Mesenchymal stem cell (in vitro differentiated cells and primary cell): ENCODE results near the gene KLF12.

ENCODE experiments used
- DNase-seq: peaks from one replicate; pipeline ENCODE4 v3.0.0-alpha.2; 2013
- H2AFZ ChIP-seq: one replicate; pipeline ENCODE4 v1.6.1; 2013; ENCODE audit warnings: low read depth, mild to moderate bottlenecking, control low read depth, inconsistent platforms, low read length, moderate library complexity
- H2AK5ac ChIP-seq: 2 replicates; pipeline ENCODE4 v1.6.1; 2013; ENCODE audit warnings: low read length, moderate library complexity, mild to moderate bottlenecking, inconsistent platforms; ENCODE audit not compliant: severe bottlenecking
- H2BK120ac ChIP-seq: one replicate; pipeline ENCODE4 v1.6.1; 2013; ENCODE audit warnings: low read depth, mild to moderate bottlenecking, inconsistent platforms, low read length, moderate library complexity
- H2BK12ac ChIP-seq, 2 experiments: one replicate each; pipeline ENCODE4 v1.6.1; 2013; ENCODE audit warnings: inconsistent platforms in 2 of 2, low read length in 2 of 2, mild to moderate bottlenecking in 2 of 2, moderate library complexity in 2 of 2, control low read depth in 1 of 2
- H2BK15ac ChIP-seq: one replicate; pipeline ENCODE4 v1.6.1; 2013; ENCODE audit warnings: mild to moderate bottlenecking, low read depth, inconsistent platforms; ENCODE audit not compliant: poor library complexity, severe bottlenecking
- H2BK5ac ChIP-seq: 2 replicates; pipeline ENCODE4 v1.6.1; 2013; ENCODE audit warnings: low read depth, mild to moderate bottlenecking, low read length, control low read depth, inconsistent platforms; ENCODE audit not compliant: poor library complexity, severe bottlenecking
- H3K14ac ChIP-seq, 2 experiments: one replicate each; pipeline ENCODE4 v1.6.1; 2013; ENCODE audit warnings: inconsistent platforms in 2 of 2, low read length in 2 of 2, control low read depth in 1 of 2, mild to moderate bottlenecking in 1 of 2, moderate library complexity in 1 of 2
- H3K18ac ChIP-seq, 2 experiments: one replicate each; pipeline ENCODE4 v1.6.1; 2013; ENCODE audit warnings: inconsistent platforms in 2 of 2, low read length in 2 of 2, control low read depth in 1 of 2, low read depth in 1 of 2, mild to moderate bottlenecking in 1 of 2
- H3K23ac ChIP-seq, 2 experiments: one replicate each; pipeline ENCODE4 v1.6.1; 2013; ENCODE audit warnings: inconsistent platforms in 2 of 2, low read length in 2 of 2, mild to moderate bottlenecking in 2 of 2, moderate library complexity in 2 of 2, control low read depth in 1 of 2
- H3K27ac ChIP-seq: 2 replicates; pipeline ENCODE4 v1.5.1; 2013; ENCODE audit warnings: mild to moderate bottlenecking, moderate library complexity, low read length, control low read depth, inconsistent platforms; ENCODE audit not compliant: poor library complexity, severe bottlenecking
- H3K27me3 ChIP-seq, 2 experiments: 2 replicates each; pipeline versions ENCODE4 v1.6.1 to v1.7.0; 2013; ENCODE audit warnings: low read length in 2 of 2, mild to moderate bottlenecking in 2 of 2, moderate library complexity in 2 of 2, control low read depth in 1 of 2, inconsistent platforms in 1 of 2; ENCODE audit not compliant: control insufficient read depth in 1 of 2, insufficient read depth in 1 of 2
- H3K36me3 ChIP-seq, 2 experiments: 2 replicates each; pipeline versions ENCODE4 v1.6.1 to v1.7.0; 2013; ENCODE audit warnings: low read length in 2 of 2, control low read depth in 1 of 2, inconsistent platforms in 1 of 2, low read depth in 1 of 2, mild to moderate bottlenecking in 1 of 2; ENCODE audit not compliant: insufficient read depth in 2 of 2, control insufficient read depth in 1 of 2
- H3K4ac ChIP-seq, 2 experiments: one replicate each; pipeline ENCODE4 v1.6.1; 2013; ENCODE audit warnings: inconsistent platforms in 2 of 2, low read length in 2 of 2, mild to moderate bottlenecking in 2 of 2, moderate library complexity in 2 of 2, control low read depth in 1 of 2, low read depth in 1 of 2
- H3K4me1 ChIP-seq: 2 replicates; pipeline ENCODE4 v1.6.1; 2013; ENCODE audit warnings: low read depth, low read length, control low read depth; ENCODE audit not compliant: control insufficient read depth, insufficient read depth
- H3K4me2 ChIP-seq: 2 replicates; pipeline ENCODE4 v1.6.1; 2013; ENCODE audit warnings: low read length, mild to moderate bottlenecking, inconsistent platforms; ENCODE audit not compliant: poor library complexity, severe bottlenecking
- H3K4me3 ChIP-seq, 2 experiments: 2 replicates each; pipeline versions ENCODE4 v1.5.1 to v1.7.0; 2013; ENCODE audit warnings: low read length in 2 of 2, mild to moderate bottlenecking in 2 of 2, control low read depth in 1 of 2, low read depth in 1 of 2; ENCODE audit not compliant: insufficient read depth in 1 of 2
- H3K79me1 ChIP-seq: replicated peaks from 2 replicates; pipeline ENCODE4 v1.6.1; 2013; ENCODE audit warnings: mild to moderate bottlenecking, control low read depth, low read length, inconsistent platforms; ENCODE audit not compliant: poor library complexity, severe bottlenecking
- H3K9ac ChIP-seq: 2 replicates; pipeline ENCODE4 v1.7.0; 2013; ENCODE audit warnings: mild to moderate bottlenecking, low read length, moderate library complexity
- H3K9me3 ChIP-seq: 2 replicates; pipeline ENCODE4 v1.7.0; 2013; ENCODE audit warnings: mild to moderate bottlenecking, low read length; ENCODE audit not compliant: control insufficient read depth
- H4K8ac ChIP-seq: one replicate; pipeline ENCODE4 v1.6.1; 2013; ENCODE audit warnings: inconsistent platforms, mild to moderate bottlenecking, low read length, moderate library complexity
- H4K91ac ChIP-seq: one replicate; pipeline ENCODE4 v1.6.1; 2013; ENCODE audit warnings: mild to moderate bottlenecking, low read length, inconsistent platforms
- WGBS: methylation state at CpG from one replicate; pipeline ENCODE4 v1.1.7; 2013; ENCODE audit warnings: mixed read lengths; 5-methylcytosine and 5-hydroxymethylcytosine counted together

The KLF12 gene

GRCh38 chr13:74101436-74101835, 32.8 kb downstream of the KLF12 start:
- DNase-seq: no peak
- H3K23ac ChIP-seq: no peak overlapping the region
- H3K9me3 ChIP-seq: peaks cover 11% of the 10 kb centered on the region
- no peak overlapping the region for H2BK15ac ChIP-seq
- WGBS: no CpG with 5 or more reads among the region's 1 CpG
- H3K27me3 ChIP-seq: no peaks in the 10 kb centered on the region
- no peak overlapping the region for H2BK5ac ChIP-seq
- H2BK12ac ChIP-seq: no peak overlapping the region
- H3K4me2 ChIP-seq: no peak overlapping the region
- H4K91ac ChIP-seq: no peak overlapping the region
- no peak overlapping the region for H3K4me3 ChIP-seq
- H3K36me3 ChIP-seq: no peaks in the 10 kb centered on the region
- no peak overlapping the region for H3K4ac ChIP-seq
- H2AK5ac ChIP-seq: no peak overlapping the region
- H3K79me1 ChIP-seq: peaks cover 15% of the 10 kb centered on the region
- H3K14ac ChIP-seq: no peak overlapping the region
- no peak overlapping the region for H3K9ac ChIP-seq
- no peak overlapping the region for H3K18ac ChIP-seq
- H3K27ac ChIP-seq: no peak overlapping the region
- no peak overlapping the region for H2AFZ ChIP-seq
- no peak overlapping the region for H4K8ac ChIP-seq
- H3K4me1 ChIP-seq: peaks cover 2% of the 10 kb centered on the region
- H2BK120ac ChIP-seq: no peak overlapping the region

- Histone ChIP-seq H2BK12ac (no peak overlapping the region), H3K36me3 (no peaks in the 10 kb centered on the region), H3K4me3 (no peak overlapping the region), H3K23ac (no peak overlapping the region), H3K4ac (no peak overlapping the region), H4K91ac (no peak overlapping the region), H2AFZ (no peak overlapping the region), H3K9ac (no peak overlapping the region), H2BK5ac (no peak overlapping the region), H4K8ac (no peak overlapping the region), H2BK120ac (no peak overlapping the region), H3K79me1 (peaks cover 20% of the 10 kb centered on the region), H3K9me3 (peaks cover 11% of the 10 kb centered on the region), H3K4me1 (peaks cover 2% of the 10 kb centered on the region), H3K4me2 (no peak overlapping the region), H2BK15ac (no peak overlapping the region), H3K27me3 (no peaks in the 10 kb centered on the region), H2AK5ac (no peak overlapping the region), H3K18ac (no peak overlapping the region), H3K14ac (no peak overlapping the region), H3K27ac (no peak overlapping the region)
- WGBS: 100% methylated on average over 1 of the region's 1 CpG
- DNase-seq: no peak
Measured at GRCh38 chr13:74098077-74098476, 36.1 kb downstream of the KLF12 start.

GRCh38 chr13:74097116-74097515, 37.1 kb downstream of the KLF12 start:
- H2BK15ac ChIP-seq: no peak overlapping the region
- no peak overlapping the region for H2AK5ac ChIP-seq
- no peak overlapping the region for H3K4ac ChIP-seq
- peaks cover 11% of the 10 kb centered on the region for H3K9me3 ChIP-seq
- no peak overlapping the region for H4K91ac ChIP-seq
- WGBS: no CpG with 5 or more reads among the region's 1 CpG
- H3K27me3 ChIP-seq: no peaks in the 10 kb centered on the region
- no peak overlapping the region for H2BK5ac ChIP-seq
- H3K14ac ChIP-seq: no peak overlapping the region
- H3K4me3 ChIP-seq: no peak overlapping the region
- no peak overlapping the region for H2BK120ac ChIP-seq
- H2AFZ ChIP-seq: no peak overlapping the region
- H3K4me1 ChIP-seq: peaks cover 2% of the 10 kb centered on the region
- H3K23ac ChIP-seq: no peak overlapping the region
- H3K36me3 ChIP-seq: no peaks in the 10 kb centered on the region
- H2BK12ac ChIP-seq: no peak overlapping the region
- H3K79me1 ChIP-seq: peaks cover 20% of the 10 kb centered on the region
- H3K18ac ChIP-seq: no peak overlapping the region
- no peak for DNase-seq
- H3K27ac ChIP-seq: no peak overlapping the region
- no peak overlapping the region for H3K4me2 ChIP-seq
- no peak overlapping the region for H3K9ac ChIP-seq
- no peak overlapping the region for H4K8ac ChIP-seq

- H2BK12ac ChIP-seq: no peak overlapping the region
- H3K27ac ChIP-seq: no peak overlapping the region
- no peak overlapping the region for H4K91ac ChIP-seq
- H3K36me3 ChIP-seq: no peaks in the 10 kb centered on the region
- no peak overlapping the region for H2AFZ ChIP-seq
- H3K4me2 ChIP-seq: no peak overlapping the region
- H4K8ac ChIP-seq: no peak overlapping the region
- H3K9ac ChIP-seq: no peak overlapping the region
- H3K4me3 ChIP-seq: no peak overlapping the region
- H3K18ac ChIP-seq: no peak overlapping the region
- H2AK5ac ChIP-seq: no peak overlapping the region
- H2BK120ac ChIP-seq: no peak overlapping the region
- no peaks in the 10 kb centered on the region for H3K9me3 ChIP-seq
- H3K79me1 ChIP-seq: peaks cover 7% of the 10 kb centered on the region
- H3K4me1 ChIP-seq: no peaks in the 10 kb centered on the region
- no peak overlapping the region for H2BK5ac ChIP-seq
- H3K23ac ChIP-seq: no peak overlapping the region
- H3K14ac ChIP-seq: no peak overlapping the region
- H2BK15ac ChIP-seq: no peak overlapping the region
- no peak for DNase-seq
- H3K27me3 ChIP-seq: no peaks in the 10 kb centered on the region
- no peak overlapping the region for H3K4ac ChIP-seq
Measured at GRCh38 chr13:74093691-74094090, 40.5 kb downstream of the KLF12 start.
